Measurements from ENCODE around the gene NEMP1.

GRCh38 chr12:57112492-57113294 lies 34.1 kb upstream of the NEMP1 start:
- TF ChIP-seq CTCF (IDR thresholded peaks at IDR 0.05) (peak in 3 of 4 donors; percentile 81 to 90 (median 85)), POLR2A (IDR thresholded peaks at IDR 0.05) (no peak)

Measured in right lobe of liver (tissue), 4 donors.